ENCODE data around the gene RTN3. TPM values are rescaled to one million over a fixed set of nuclear protein-coding genes. Genes with fewer than 3 reads are reported as not detected.

Gene RTN3
- total RNA-seq, 4 donors from 2014 or later: 155 to 232 (median 209) TPM

- no peaks in the 10 kb centered on the region for H3K36me3 ChIP-seq
- 0% methylated on average over 27 to 30 of the region's 34 CpGs for WGBS, 2 donors
- no peaks in the 10 kb centered on the region for H3K9me3 ChIP-seq
- H3K4me1 ChIP-seq: peaks cover 24 to 47% of the 10 kb centered on the region in 2 donors
- peak overlapping the region; percentile 53 to 87 (median 81) for H3K4me3 ChIP-seq (replicated peaks in 1 of 3)
- H3K27ac ChIP-seq: peak overlapping the region; percentile 82 to 92 (median 83)
- TF ChIP-seq CTCF (IDR thresholded peaks at IDR 0.05) (no peak), POLR2A (IDR thresholded peaks at IDR 0.05) (peak in 1 of 2 donors; percentile 27)
- no peaks in the 10 kb centered on the region for H3K27me3 ChIP-seq
- peak; percentile 81 to 91 for DNase-seq
- intact Hi-C loops (cut with DNase I): loop anchor here (5.0 to 10.0 kb wide), 2 partner anchors 47 to 175 kb away; partner anchors contain the start of gene SPINDOC
Observed at GRCh38 chr11:63767565-63768236, 86.4 kb downstream of the RTN3 start.

- intact Hi-C loops (cut with DNase I): loop anchor here (5.0 to 10.0 kb wide), 2 partner anchors 46 to 174 kb away; partner anchors contain the start of gene SPINDOC
- DNase-seq: peak; percentile 70 to 72
- no peaks in the 10 kb centered on the region for H3K36me3 ChIP-seq
- no CpG with 5 or more reads among the region's 113 CpGs for WGBS, 2 donors
- TF ChIP-seq CTCF (IDR thresholded peaks at IDR 0.05) (peak in 4 of 6 experiments; percentile 45 to 99 (median 88)), POLR2A (IDR thresholded peaks at IDR 0.05) (no peak)
- H3K4me1 ChIP-seq: peaks cover 23 to 40% of the 10 kb centered on the region in 2 donors
- H3K27me3 ChIP-seq: no peaks in the 10 kb centered on the region
- H3K27ac ChIP-seq: peak within 1 kb of the TSS; percentile 82 to 92 (median 83)
- no peaks in the 10 kb centered on the region for H3K9me3 ChIP-seq
- H3K4me3 ChIP-seq (replicated peaks in 1 of 3): peak within 1 kb of the TSS; percentile 53 to 87 (median 81)
Observed at GRCh38 chr11:63768237-63769041, 87.1 kb downstream of the RTN3 start, which contains the start of gene ZFTA. Gene ZFTA (minus strand): TSS chr11:63768775. CDS start chr11:63768622, 153 bp downstream.

- Histone ChIP-seq H3K4me3 (replicated peaks in 1 of 3) (peak overlapping the region; percentile 0 to 81 (median 66)), H3K9me3 (no peaks in the 10 kb centered on the region), H3K4me1 (peaks cover 17 to 33% of the 10 kb centered on the region in 2 donors), H3K27me3 (no peaks in the 10 kb centered on the region), H3K36me3 (no peaks in the 10 kb centered on the region), H3K27ac (peak overlapping the region in 2 of 3 donors; percentile 38 to 64)
- intact Hi-C loops (cut with DNase I): loop anchor here (5.0 to 10.0 kb wide), 2 partner anchors 46 to 173 kb away; partner anchors contain the start of gene SPINDOC
- 3% methylated on average over 6 of the region's 82 CpGs; no CpG with 5 or more reads in 1 of the 2 donors for WGBS, 2 donors
- TF ChIP-seq CTCF (IDR thresholded peaks at IDR 0.05) (no peak), POLR2A (IDR thresholded peaks at IDR 0.05) (peak in 1 of 2 donors; percentile 25)
- DNase-seq: peak in 1 of 2 donors; percentile 20
Observed at GRCh38 chr11:63769042-63769713, 87.9 kb downstream of the RTN3 start.

- no peaks in the 10 kb centered on the region for H3K9me3 ChIP-seq
- intact Hi-C loops (cut with DNase I): loop anchor here (5.0 to 10.0 kb wide), 2 partner anchors 45 to 172 kb away; partner anchors contain the start of gene SPINDOC
- DNase-seq: peak in 1 of 2 donors; percentile 25
- peaks cover 17 to 26% of the 10 kb centered on the region in 2 donors for H3K4me1 ChIP-seq
- no peak for TF ChIP-seq POLR2A (IDR thresholded peaks at IDR 0.05)
- no peak for TF ChIP-seq CTCF (IDR thresholded peaks at IDR 0.05)
- no peaks in the 10 kb centered on the region for H3K27me3 ChIP-seq
- peak overlapping the region; percentile 0 to 81 (median 66) for H3K4me3 ChIP-seq (replicated peaks in 1 of 3)
- WGBS, 2 donors: 30 to 40% methylated on average over 2 to 10 of the region's 35 CpGs
- H3K36me3 ChIP-seq: no peaks in the 10 kb centered on the region
- H3K27ac ChIP-seq: peak overlapping the region in 1 of 3 donors; percentile 64
Observed at GRCh38 chr11:63769714-63770455, 88.6 kb downstream of the RTN3 start.

Measured in thyroid gland (tissue), 4 donors.